HL-60 (cell line): ENCODE data around the gene NGF.

ENCODE experiments used
- DNase-seq, 2 experiments: peaks; one replicate each; pipeline ENCODE4 v3.0.0-alpha.2; 2010 to 2020; ENCODE audit warnings: low read depth in 1 of 2, low spot score in 1 of 2
- H3K27ac ChIP-seq: fragments of 250-450 bp; sonication (Bioruptor Pico); replicated peaks from 2 replicates; pipeline ENCODE4 v1.5.1; 2020; ENCODE audit warnings: mild to moderate bottlenecking, moderate library complexity
- H3K27me3 ChIP-seq: fragments of 250-450 bp; sonication (Bioruptor Pico); 2 replicates; pipeline ENCODE4 v1.5.1; 2021; ENCODE audit warnings: mild to moderate bottlenecking, moderate library complexity; ENCODE audit not compliant: insufficient read depth, poor library complexity, severe bottlenecking
- H3K4me3 ChIP-seq: replicated peaks from 2 replicates; pipeline ENCODE4 v1.5.1; 2011; ENCODE audit warnings: mild to moderate bottlenecking, control low read depth, low read length; ENCODE audit not compliant: insufficient read depth
- CTCF ChIP-seq: IDR thresholded peaks from one replicate; pipeline ENCODE4 v1.5.1; 2011; ENCODE audit warnings: low read length, control low read depth, inconsistent platforms; ENCODE audit not compliant: insufficient read depth
- GABPA ChIP-seq: IDR thresholded peaks from 2 replicates; pipeline ENCODE4 v1.6.1; 2012; ENCODE audit warnings: low read depth
- POLR2AphosphoS5 ChIP-seq: IDR thresholded peaks from 2 replicates; pipeline ENCODE4 v1.6.1; 2012; ENCODE audit warnings: low read depth
- REST ChIP-seq: IDR thresholded peaks from 2 replicates; pipeline ENCODE4 v1.6.1; 2012; ENCODE audit warnings: low read depth; ENCODE audit not compliant: insufficient replicate concordance
- SPI1 ChIP-seq: IDR thresholded peaks from 2 replicates; pipeline ENCODE4 v1.6.1; 2012; ENCODE audit warnings: low read depth, mild to moderate bottlenecking, borderline replicate concordance

NGF gene

GRCh38 chr1:115291741-115292140 is 46.3 kb downstream of the NGF start:
- no peaks in the 10 kb centered on the region for H3K27me3 ChIP-seq
- TF ChIP-seq REST (no peak), GABPA (no peak), CTCF (no peak), POLR2AphosphoS5 (no peak), SPI1 (no peak)
- no peak overlapping the region for H3K4me3 ChIP-seq
- no peak for DNase-seq
- H3K27ac ChIP-seq: no peak overlapping the region

- H3K27ac ChIP-seq: no peak overlapping the region
- no peak overlapping the region for H3K4me3 ChIP-seq
- no peak for DNase-seq
- H3K27me3 ChIP-seq: no peaks in the 10 kb centered on the region
- TF ChIP-seq REST (no peak), GABPA (no peak), POLR2AphosphoS5 (no peak), SPI1 (no peak), CTCF (no peak)
Observed at GRCh38 chr1:115289940-115290339, 48.1 kb downstream of the NGF start.

GRCh38 chr1:115288591-115289198 is 49.4 kb downstream of the NGF start:
- no peak for DNase-seq
- H3K4me3 ChIP-seq: no peak overlapping the region
- no peak overlapping the region for H3K27ac ChIP-seq
- H3K27me3 ChIP-seq: no peaks in the 10 kb centered on the region
- no peak for TF ChIP-seq REST
- no peak for TF ChIP-seq POLR2AphosphoS5
- TF ChIP-seq GABPA: no peak
- no peak for TF ChIP-seq SPI1
- no peak for TF ChIP-seq CTCF
